ENCODE measurements around the gene RTN4RL1. TPM values are rescaled to one million over a fixed set of nuclear protein-coding genes. Genes with fewer than 3 reads are reported as not detected.

The RTN4RL1 gene
- total RNA-seq, 1 donor from 2014 or later: not detected

- no peaks in the 10 kb centered on the region for H3K27me3 ChIP-seq (ENCODE audit: control insufficient read depth, insufficient read depth, low read length)
Measured at GRCh38 chr17:1957037-1957436, 68.1 kb downstream of the RTN4RL1 start.

GRCh38 chr17:1956134-1956533 is 69.0 kb downstream of the RTN4RL1 start:
- H3K4me3 ChIP-seq (ENCODE audit: low read depth, low read length): no peak overlapping the region
- no peaks in the 10 kb centered on the region for H3K36me3 ChIP-seq (ENCODE audit: control insufficient read depth, insufficient read depth, low read length)
- TF ChIP-seq CTCF (IDR thresholded peaks at IDR 0.05; ENCODE audit: insufficient read depth, low read length, poor library complexity, severe bottlenecking): no peak
- DNase-seq (ENCODE audit: low read depth): no peak
- H3K27me3 ChIP-seq (ENCODE audit: control insufficient read depth, insufficient read depth, low read length): no peaks in the 10 kb centered on the region

More at GRCh38 chr17:1957037-1957436, 68.1 kb downstream of the RTN4RL1 start:
- Histone ChIP-seq H3K36me3 (ENCODE audit: control insufficient read depth, insufficient read depth, low read length) (no peaks in the 10 kb centered on the region), H3K4me3 (ENCODE audit: low read depth, low read length) (no peak overlapping the region)
- no peak for DNase-seq (ENCODE audit: low read depth)
- TF ChIP-seq CTCF (IDR thresholded peaks at IDR 0.05; ENCODE audit: insufficient read depth, low read length, poor library complexity, severe bottlenecking): no peak

GRCh38 chr17:1953831-1954230 is 71.3 kb downstream of the RTN4RL1 start:
- no peak overlapping the region for H3K4me3 ChIP-seq (ENCODE audit: low read depth, low read length)
- DNase-seq (ENCODE audit: low read depth): no peak
- H3K36me3 ChIP-seq (ENCODE audit: control insufficient read depth, insufficient read depth, low read length): no peaks in the 10 kb centered on the region
- no peak for TF ChIP-seq CTCF (IDR thresholded peaks at IDR 0.05; ENCODE audit: insufficient read depth, low read length, poor library complexity, severe bottlenecking)
- H3K27me3 ChIP-seq (ENCODE audit: control insufficient read depth, insufficient read depth, low read length): no peaks in the 10 kb centered on the region

- H3K36me3 ChIP-seq (ENCODE audit: control insufficient read depth, insufficient read depth, low read length): no peaks in the 10 kb centered on the region
- TF ChIP-seq CTCF (IDR thresholded peaks at IDR 0.05; ENCODE audit: insufficient read depth, low read length, poor library complexity, severe bottlenecking): no peak
- no peak overlapping the region for H3K4me3 ChIP-seq (ENCODE audit: low read depth, low read length)
- no peak for DNase-seq (ENCODE audit: low read depth)
- peaks cover 2% of the 10 kb centered on the region for H3K27me3 ChIP-seq (ENCODE audit: control insufficient read depth, insufficient read depth, low read length)
Measured at GRCh38 chr17:1951920-1952319, 73.2 kb downstream of the RTN4RL1 start.

- no peaks in the 10 kb centered on the region for H3K36me3 ChIP-seq (ENCODE audit: control insufficient read depth, insufficient read depth, low read length)
- TF ChIP-seq CTCF (IDR thresholded peaks at IDR 0.05; ENCODE audit: insufficient read depth, low read length, poor library complexity, severe bottlenecking): no peak
- DNase-seq (ENCODE audit: low read depth): no peak
- no peak overlapping the region for H3K4me3 ChIP-seq (ENCODE audit: low read depth, low read length)
- H3K27me3 ChIP-seq (ENCODE audit: control insufficient read depth, insufficient read depth, low read length): peaks cover 2% of the 10 kb centered on the region
Measured at GRCh38 chr17:1949754-1950153, 75.4 kb downstream of the RTN4RL1 start.

GRCh38 chr17:1948517-1948825 is 76.7 kb downstream of the RTN4RL1 start:
- TF ChIP-seq CTCF (IDR thresholded peaks at IDR 0.05; ENCODE audit: insufficient read depth, low read length, poor library complexity, severe bottlenecking): no peak
- H3K27me3 ChIP-seq (ENCODE audit: control insufficient read depth, insufficient read depth, low read length): peaks cover 2% of the 10 kb centered on the region
- no peak overlapping the region for H3K4me3 ChIP-seq (ENCODE audit: low read depth, low read length)
- no peak for DNase-seq (ENCODE audit: low read depth)
- H3K36me3 ChIP-seq (ENCODE audit: control insufficient read depth, insufficient read depth, low read length): no peaks in the 10 kb centered on the region
